H1 (cell line): ENCODE measurements around the gene C18orf54. TPM values are rescaled to one million over a fixed set of nuclear protein-coding genes. Genes with fewer than 3 reads are reported as not detected.

Source experiments
- KDM1A ChIP-seq: fragments of 200-600, 300-600 bp; sonication (generic); IDR thresholded peaks from 2 replicates; pipeline ENCODE4 v1.7.1; 2016; ENCODE audit warnings: mild to moderate bottlenecking, low read length, borderline replicate concordance
- polyA plus RNA-seq, 7 experiments: library from polyadenylated mRNA; depleted of rRNA in 3 of 7; stranded (reverse) in 5 of 7; unstranded in 2 of 7; fragments of >200 nt in 5 of 7; fragments of 200-250 nt in 2 of 7; gene quantifications; 1 replicate in 5 of 7; 2 replicates in 1 of 7; 4 replicates in 1 of 7; pipeline versions ENCODE4 v1.2.1 to v1.2.3, GENCODE V29; 2011 to 2013; ENCODE audit warnings: missing spikeins in 2 of 7, mixed read lengths in 2 of 7
- total RNA-seq: library from RNA; stranded (reverse); fragmentation: NEBNext Ultra II Directional; extraction: Animal tissue kit (Norgen Biotek cat#: 25700); gene quantifications from 2 replicates; pipeline ENCODE4 v1.2.1, GENCODE V29; 2021
- TF ChIP-seq, protein P1 (sequence below): fragments of 300-600 bp; sonication (generic); IDR thresholded peaks from 2 replicates; pipeline ENCODE4 v1.7.1; 2012; ENCODE audit warnings: low read length, moderate library complexity, mild to moderate bottlenecking, inconsistent platforms; ENCODE audit not compliant: insufficient replicate concordance
- TF ChIP-seq, protein P2 (sequence below): IDR thresholded peaks from 2 replicates; pipeline ENCODE4 v1.6.1; 2012; ENCODE audit warnings: low read length, inconsistent platforms

The C18orf54 gene
- total and polyA plus RNA-seq, 2 of the 8 experiments (the other 6 are each of a cell fraction or from before 2014, with no cell fraction given), result 6.7 to 30.9 TPM

DNA sequence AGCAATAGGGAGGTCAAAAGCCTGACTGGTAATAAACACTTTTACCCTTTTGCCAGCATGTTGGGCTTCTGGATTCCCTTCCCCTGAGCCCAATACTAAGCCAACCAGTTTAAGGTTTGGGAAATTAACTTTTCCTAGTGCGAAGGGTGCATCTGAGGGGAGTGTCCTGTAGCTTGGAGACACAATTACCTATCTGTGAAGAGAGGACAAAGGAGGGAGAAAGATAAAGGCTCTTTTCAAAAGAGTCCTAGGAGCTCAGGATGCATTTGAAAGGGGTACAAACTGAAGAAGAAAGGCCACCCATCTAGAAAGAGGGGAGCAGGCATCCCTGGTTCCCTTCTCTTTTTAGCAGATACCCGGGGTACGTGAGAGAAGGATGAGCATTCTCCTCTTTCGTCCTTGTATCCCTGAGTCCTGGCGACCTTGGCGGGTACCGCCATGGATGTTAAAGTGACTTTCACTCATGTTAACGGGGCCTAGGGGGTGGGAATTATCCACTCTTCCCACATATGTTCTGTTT lies 25.1 kb downstream of the C18orf54 start (continued):
- TF ChIP-seq, protein P1, sequence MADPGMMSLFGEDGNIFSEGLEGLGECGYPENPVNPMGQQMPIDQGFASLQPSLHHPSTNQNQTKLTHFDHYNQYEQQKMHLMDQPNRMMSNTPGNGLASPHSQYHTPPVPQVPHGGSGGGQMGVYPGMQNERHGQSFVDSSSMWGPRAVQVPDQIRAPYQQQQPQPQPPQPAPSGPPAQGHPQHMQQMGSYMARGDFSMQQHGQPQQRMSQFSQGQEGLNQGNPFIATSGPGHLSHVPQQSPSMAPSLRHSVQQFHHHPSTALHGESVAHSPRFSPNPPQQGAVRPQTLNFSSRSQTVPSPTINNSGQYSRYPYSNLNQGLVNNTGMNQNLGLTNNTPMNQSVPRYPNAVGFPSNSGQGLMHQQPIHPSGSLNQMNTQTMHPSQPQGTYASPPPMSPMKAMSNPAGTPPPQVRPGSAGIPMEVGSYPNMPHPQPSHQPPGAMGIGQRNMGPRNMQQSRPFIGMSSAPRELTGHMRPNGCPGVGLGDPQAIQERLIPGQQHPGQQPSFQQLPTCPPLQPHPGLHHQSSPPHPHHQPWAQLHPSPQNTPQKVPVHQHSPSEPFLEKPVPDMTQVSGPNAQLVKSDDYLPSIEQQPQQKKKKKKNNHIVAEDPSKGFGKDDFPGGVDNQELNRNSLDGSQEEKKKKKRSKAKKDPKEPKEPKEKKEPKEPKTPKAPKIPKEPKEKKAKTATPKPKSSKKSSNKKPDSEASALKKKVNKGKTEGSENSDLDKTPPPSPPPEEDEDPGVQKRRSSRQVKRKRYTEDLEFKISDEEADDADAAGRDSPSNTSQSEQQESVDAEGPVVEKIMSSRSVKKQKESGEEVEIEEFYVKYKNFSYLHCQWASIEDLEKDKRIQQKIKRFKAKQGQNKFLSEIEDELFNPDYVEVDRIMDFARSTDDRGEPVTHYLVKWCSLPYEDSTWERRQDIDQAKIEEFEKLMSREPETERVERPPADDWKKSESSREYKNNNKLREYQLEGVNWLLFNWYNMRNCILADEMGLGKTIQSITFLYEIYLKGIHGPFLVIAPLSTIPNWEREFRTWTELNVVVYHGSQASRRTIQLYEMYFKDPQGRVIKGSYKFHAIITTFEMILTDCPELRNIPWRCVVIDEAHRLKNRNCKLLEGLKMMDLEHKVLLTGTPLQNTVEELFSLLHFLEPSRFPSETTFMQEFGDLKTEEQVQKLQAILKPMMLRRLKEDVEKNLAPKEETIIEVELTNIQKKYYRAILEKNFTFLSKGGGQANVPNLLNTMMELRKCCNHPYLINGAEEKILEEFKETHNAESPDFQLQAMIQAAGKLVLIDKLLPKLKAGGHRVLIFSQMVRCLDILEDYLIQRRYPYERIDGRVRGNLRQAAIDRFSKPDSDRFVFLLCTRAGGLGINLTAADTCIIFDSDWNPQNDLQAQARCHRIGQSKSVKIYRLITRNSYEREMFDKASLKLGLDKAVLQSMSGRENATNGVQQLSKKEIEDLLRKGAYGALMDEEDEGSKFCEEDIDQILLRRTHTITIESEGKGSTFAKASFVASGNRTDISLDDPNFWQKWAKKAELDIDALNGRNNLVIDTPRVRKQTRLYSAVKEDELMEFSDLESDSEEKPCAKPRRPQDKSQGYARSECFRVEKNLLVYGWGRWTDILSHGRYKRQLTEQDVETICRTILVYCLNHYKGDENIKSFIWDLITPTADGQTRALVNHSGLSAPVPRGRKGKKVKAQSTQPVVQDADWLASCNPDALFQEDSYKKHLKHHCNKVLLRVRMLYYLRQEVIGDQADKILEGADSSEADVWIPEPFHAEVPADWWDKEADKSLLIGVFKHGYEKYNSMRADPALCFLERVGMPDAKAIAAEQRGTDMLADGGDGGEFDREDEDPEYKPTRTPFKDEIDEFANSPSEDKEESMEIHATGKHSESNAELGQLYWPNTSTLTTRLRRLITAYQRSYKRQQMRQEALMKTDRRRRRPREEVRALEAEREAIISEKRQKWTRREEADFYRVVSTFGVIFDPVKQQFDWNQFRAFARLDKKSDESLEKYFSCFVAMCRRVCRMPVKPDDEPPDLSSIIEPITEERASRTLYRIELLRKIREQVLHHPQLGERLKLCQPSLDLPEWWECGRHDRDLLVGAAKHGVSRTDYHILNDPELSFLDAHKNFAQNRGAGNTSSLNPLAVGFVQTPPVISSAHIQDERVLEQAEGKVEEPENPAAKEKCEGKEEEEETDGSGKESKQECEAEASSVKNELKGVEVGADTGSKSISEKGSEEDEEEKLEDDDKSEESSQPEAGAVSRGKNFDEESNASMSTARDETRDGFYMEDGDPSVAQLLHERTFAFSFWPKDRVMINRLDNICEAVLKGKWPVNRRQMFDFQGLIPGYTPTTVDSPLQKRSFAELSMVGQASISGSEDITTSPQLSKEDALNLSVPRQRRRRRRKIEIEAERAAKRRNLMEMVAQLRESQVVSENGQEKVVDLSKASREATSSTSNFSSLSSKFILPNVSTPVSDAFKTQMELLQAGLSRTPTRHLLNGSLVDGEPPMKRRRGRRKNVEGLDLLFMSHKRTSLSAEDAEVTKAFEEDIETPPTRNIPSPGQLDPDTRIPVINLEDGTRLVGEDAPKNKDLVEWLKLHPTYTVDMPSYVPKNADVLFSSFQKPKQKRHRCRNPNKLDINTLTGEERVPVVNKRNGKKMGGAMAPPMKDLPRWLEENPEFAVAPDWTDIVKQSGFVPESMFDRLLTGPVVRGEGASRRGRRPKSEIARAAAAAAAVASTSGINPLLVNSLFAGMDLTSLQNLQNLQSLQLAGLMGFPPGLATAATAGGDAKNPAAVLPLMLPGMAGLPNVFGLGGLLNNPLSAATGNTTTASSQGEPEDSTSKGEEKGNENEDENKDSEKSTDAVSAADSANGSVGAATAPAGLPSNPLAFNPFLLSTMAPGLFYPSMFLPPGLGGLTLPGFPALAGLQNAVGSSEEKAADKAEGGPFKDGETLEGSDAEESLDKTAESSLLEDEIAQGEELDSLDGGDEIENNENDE, result peak; percentile 48
- TF ChIP-seq, protein P2, sequence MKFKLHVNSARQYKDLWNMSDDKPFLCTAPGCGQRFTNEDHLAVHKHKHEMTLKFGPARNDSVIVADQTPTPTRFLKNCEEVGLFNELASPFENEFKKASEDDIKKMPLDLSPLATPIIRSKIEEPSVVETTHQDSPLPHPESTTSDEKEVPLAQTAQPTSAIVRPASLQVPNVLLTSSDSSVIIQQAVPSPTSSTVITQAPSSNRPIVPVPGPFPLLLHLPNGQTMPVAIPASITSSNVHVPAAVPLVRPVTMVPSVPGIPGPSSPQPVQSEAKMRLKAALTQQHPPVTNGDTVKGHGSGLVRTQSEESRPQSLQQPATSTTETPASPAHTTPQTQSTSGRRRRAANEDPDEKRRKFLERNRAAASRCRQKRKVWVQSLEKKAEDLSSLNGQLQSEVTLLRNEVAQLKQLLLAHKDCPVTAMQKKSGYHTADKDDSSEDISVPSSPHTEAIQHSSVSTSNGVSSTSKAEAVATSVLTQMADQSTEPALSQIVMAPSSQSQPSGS, result no peak
- peak; percentile 50; the same call in 1 of the 2 replicates for TF ChIP-seq KDM1A
